RWPE2 (cell line): ENCODE measurements around the gene APLP2.
"Not testable (repeated sequence)": the region's sequence is repeated elsewhere in the genome, so short reads cannot be mapped to it uniquely, and the experiment has no call there.

ENCODE experiments used
- ATAC-seq: fragments of 200-7000 bp; cut with Tn5 transposase; 3 replicates; pipeline ENCODE4 v1.9.1; 2021; ENCODE audit warnings: low read depth
- DNase-seq: peaks from one replicate; pipeline ENCODE4 v3.0.0-alpha.2; 2020; ENCODE audit warnings: low spot score
- H3K27ac ChIP-seq: fragments of 450-650 bp; 2 replicates; pipeline ENCODE4 v1.5.1; 2017; ENCODE audit warnings: mild to moderate bottlenecking; ENCODE audit not compliant: poor library complexity, severe bottlenecking
- H3K27me3 ChIP-seq: fragments of 250-450 bp; sonication (Bioruptor Pico); 2 replicates; pipeline ENCODE4 v1.5.1; 2021; ENCODE audit warnings: mild to moderate bottlenecking, moderate library complexity; ENCODE audit not compliant: insufficient read depth, poor library complexity, severe bottlenecking
- H3K36me3 ChIP-seq: fragments of 250-450 bp; sonication (Bioruptor Pico); 2 replicates; pipeline ENCODE4 v1.5.1; 2020; ENCODE audit warnings: low read depth, mild to moderate bottlenecking, moderate library complexity
- H3K4me1 ChIP-seq: fragments of 250-450 bp; sonication (Bioruptor Pico); 2 replicates; pipeline ENCODE4 v1.5.1; 2021; ENCODE audit warnings: mild to moderate bottlenecking, moderate library complexity; ENCODE audit not compliant: insufficient read depth, poor library complexity, severe bottlenecking
- H3K4me3 ChIP-seq: fragments of 250-450 bp; sonication (Bioruptor Pico); 2 replicates; pipeline ENCODE4 v1.5.1; 2021; ENCODE audit warnings: mild to moderate bottlenecking, moderate library complexity; ENCODE audit not compliant: severe bottlenecking
- H3K9me3 ChIP-seq: fragments of 250-450 bp; sonication (Bioruptor Pico); 2 replicates; pipeline ENCODE4 v1.5.1; 2021; ENCODE audit warnings: mild to moderate bottlenecking, moderate library complexity; ENCODE audit not compliant: severe bottlenecking
- CTCF ChIP-seq: fragments of 450-650 bp; IDR thresholded peaks from one replicate; pipeline ENCODE4 v1.5.1; 2017; ENCODE audit warnings: mild to moderate bottlenecking, moderate library complexity; ENCODE audit not compliant: poor library complexity, severe bottlenecking

APLP2 gene

GRCh38 chr11:130088919-130089673 is 19.4 kb downstream of the APLP2 start:
- peak overlapping the region; percentile 10 for H3K27ac ChIP-seq
- no peak for TF ChIP-seq CTCF
- ATAC-seq: peak; percentile 52; the same call in 2 of the 3 replicates

GRCh38 chr11:130089674-130090073 is 20.0 kb downstream of the APLP2 start:
- no peak for DNase-seq
- Histone ChIP-seq H3K4me3 (no peak overlapping the region), H3K27ac (peak overlapping the region; percentile 10), H3K27me3 (no peaks in the 10 kb centered on the region), H3K9me3 (peaks cover 2% of the 10 kb centered on the region), H3K36me3 (peaks cover 6% of the 10 kb centered on the region), H3K4me1 (peaks cover 18% of the 10 kb centered on the region)
- no peak; the same call in 2 of the 3 replicates for ATAC-seq
- TF ChIP-seq CTCF: no peak

More at GRCh38 chr11:130088919-130089673, 19.4 kb downstream of the APLP2 start:
- Histone ChIP-seq H3K9me3 (peaks cover 2% of the 10 kb centered on the region), H3K4me1 (peaks cover 15% of the 10 kb centered on the region), H3K4me3 (no peak overlapping the region), H3K36me3 (peaks cover 9% of the 10 kb centered on the region), H3K27me3 (no peaks in the 10 kb centered on the region)
- DNase-seq: no peak

- not testable (repeated sequence) for H3K27me3 ChIP-seq, H3K9me3 ChIP-seq, DNase-seq, H3K27ac ChIP-seq, ATAC-seq, H3K4me3 ChIP-seq, H3K36me3 ChIP-seq
- peaks cover 18% of the 10 kb centered on the region for H3K4me1 ChIP-seq
These were observed 20.8 kb downstream of the APLP2 start for GRCh38 chr11:130090517-130090916.

- ATAC-seq, H3K9me3 ChIP-seq, H3K27ac ChIP-seq, H3K4me3 ChIP-seq, DNase-seq, H3K36me3 ChIP-seq, H3K27me3 ChIP-seq: not testable (repeated sequence)
- H3K4me1 ChIP-seq: peaks cover 18% of the 10 kb centered on the region
These were observed 21.5 kb downstream of the APLP2 start for GRCh38 chr11:130091169-130091568.

GRCh38 chr11:130092661-130093060 is 23.0 kb downstream of the APLP2 start:
- H3K36me3 ChIP-seq: peaks cover 5% of the 10 kb centered on the region
- no peak for DNase-seq
- no peak for TF ChIP-seq CTCF

GRCh38 chr11:130094614-130095013 is 24.9 kb downstream of the APLP2 start:
- H3K27me3 ChIP-seq: no peaks in the 10 kb centered on the region
- peaks cover 8% of the 10 kb centered on the region for H3K4me1 ChIP-seq
- ATAC-seq: peak; percentile 51; the same call in 1 of the 3 replicates
- DNase-seq: no peak
- H3K4me3 ChIP-seq: no peak overlapping the region
- no peaks in the 10 kb centered on the region for H3K9me3 ChIP-seq
- TF ChIP-seq CTCF: no peak
- H3K27ac ChIP-seq: no peak overlapping the region
- peaks cover 5% of the 10 kb centered on the region for H3K36me3 ChIP-seq

More at GRCh38 chr11:130092661-130093060, 23.0 kb downstream of the APLP2 start:
- ATAC-seq: no peak
- Histone ChIP-seq H3K9me3 (no peaks in the 10 kb centered on the region), H3K4me1 (peaks cover 23% of the 10 kb centered on the region), H3K4me3 (no peak overlapping the region), H3K27me3 (no peaks in the 10 kb centered on the region), H3K27ac (no peak overlapping the region)
